ENCODE measurements around the gene TLE6. TPM values are rescaled to one million over a fixed set of nuclear protein-coding genes. Genes with fewer than 3 reads are reported as not detected.

TLE6 gene
- total and polyA plus RNA-seq, 2 of the 8 experiments (the other 6 are each of a cell fraction or from before 2014, with no cell fraction given): 2.5 to 2.9 TPM

- TF ChIP-seq SIX5 (IDR thresholded peaks at IDR 0.05; ENCODE audit: low read depth, low read length) (no peak), BACH1 (IDR thresholded peaks at IDR 0.05; ENCODE audit: low read length) (no peak), TAF1 (IDR thresholded peaks at IDR 0.05; ENCODE audit: low read depth, low read length) (0 out of 2 replicates have a peak, but pooled peaks have one; percentile 4), EZH2 (IDR thresholded peaks at IDR 0.05; ENCODE audit: low read depth, low read length, severe bottlenecking) (no peak), SP4 (IDR thresholded peaks at IDR 0.05; ENCODE audit: low read length) (no peak; the same call in 1 of the 2 replicates), TEAD4 (IDR thresholded peaks at IDR 0.05; ENCODE audit: low read depth, low read length) (peak; percentile 31), SRF (IDR thresholded peaks at IDR 0.05; ENCODE audit: low read depth, low read length) (no peak), EGR1 (IDR thresholded peaks at IDR 0.05; ENCODE audit: borderline replicate concordance, low read depth, low read length) (peak; percentile 79; the same call in 1 of the 2 replicates), E2F6 (IDR thresholded peaks at IDR 0.05) (0 out of 2 replicates have a peak, but pooled peaks have one; percentile 45), SP1 (IDR thresholded peaks at IDR 0.05; ENCODE audit: low read depth, low read length) (peak; percentile 88), SAP30 (IDR thresholded peaks at IDR 0.05; ENCODE audit: insufficient read depth, insufficient replicate concordance, low read length) (no peak)
Observed at GRCh38 chr19:2983351-2984214, 6.2 kb downstream of the TLE6 start (continued).
